Ascending aorta (tissue), 2 donors: Measurements from ENCODE around the gene AS3MT. TPM values are rescaled to one million over a fixed set of nuclear protein-coding genes. Genes with fewer than 3 reads are reported as not detected.

Experiments used
- DNase-seq, 2 donors: peaks; one replicate each; pipeline ENCODE4 v3.0.0-alpha.2; 2019; ENCODE audit warnings: low spot score in 2 of 2
- H3K27ac ChIP-seq, 2 donors: fragments of 200-600 bp; sonication (generic); one replicate each; pipeline ENCODE4 v1.5.1; 2016 to 2017; ENCODE audit warnings: mild to moderate bottlenecking in 1 of 2
- H3K27me3 ChIP-seq: fragments of 200-600 bp; sonication (generic); one replicate; pipeline ENCODE4 v1.5.1; 2017
- H3K36me3 ChIP-seq, 2 donors: fragments of 200-600 bp; sonication (generic); one replicate each; pipeline ENCODE4 v1.5.1; 2016
- H3K4me1 ChIP-seq, 2 donors: fragments of 200-600 bp; sonication (generic); one replicate each; pipeline ENCODE4 v1.5.1; 2016 to 2017; ENCODE audit warnings: mild to moderate bottlenecking in 1 of 2
- H3K4me3 ChIP-seq, 2 donors: fragments of 200-600 bp; sonication (generic); one replicate each; pipeline ENCODE4 v1.5.1; 2016 to 2017; ENCODE audit warnings: mild to moderate bottlenecking in 1 of 2
- H3K9me3 ChIP-seq, 2 donors: fragments of 200-600 bp; sonication (generic); one replicate each; pipeline ENCODE4 v1.5.1; 2016
- intact Hi-C: fragments of 100-400 bp; cut with DNase I; formaldehyde crosslinking; loops from one replicate; pipeline ENCODE4 v1.15.1; 2023
- total RNA-seq: library from RNA; depleted of rRNA; stranded (reverse); fragments of >200 nt; gene quantifications from one replicate; pipeline ENCODE4 v1.1.0, GENCODE V29; 2016
- TF ChIP-seq, protein P1 (sequence below), 3 experiments: fragments of 200-600 bp in 2 of 3; fragments of 450-650 bp in 1 of 3; sonication (generic) in 2 of 3; IDR thresholded peaks; one replicate each; pipeline ENCODE4 v1.5.1; 2016 to 2019; ENCODE audit warnings: antibody characterized with exemption in 3 of 3, mild to moderate bottlenecking in 1 of 3, moderate library complexity in 1 of 3

The AS3MT gene
- total RNA-seq, 1 donor from 2014 or later: 1.4 TPM

DNA sequence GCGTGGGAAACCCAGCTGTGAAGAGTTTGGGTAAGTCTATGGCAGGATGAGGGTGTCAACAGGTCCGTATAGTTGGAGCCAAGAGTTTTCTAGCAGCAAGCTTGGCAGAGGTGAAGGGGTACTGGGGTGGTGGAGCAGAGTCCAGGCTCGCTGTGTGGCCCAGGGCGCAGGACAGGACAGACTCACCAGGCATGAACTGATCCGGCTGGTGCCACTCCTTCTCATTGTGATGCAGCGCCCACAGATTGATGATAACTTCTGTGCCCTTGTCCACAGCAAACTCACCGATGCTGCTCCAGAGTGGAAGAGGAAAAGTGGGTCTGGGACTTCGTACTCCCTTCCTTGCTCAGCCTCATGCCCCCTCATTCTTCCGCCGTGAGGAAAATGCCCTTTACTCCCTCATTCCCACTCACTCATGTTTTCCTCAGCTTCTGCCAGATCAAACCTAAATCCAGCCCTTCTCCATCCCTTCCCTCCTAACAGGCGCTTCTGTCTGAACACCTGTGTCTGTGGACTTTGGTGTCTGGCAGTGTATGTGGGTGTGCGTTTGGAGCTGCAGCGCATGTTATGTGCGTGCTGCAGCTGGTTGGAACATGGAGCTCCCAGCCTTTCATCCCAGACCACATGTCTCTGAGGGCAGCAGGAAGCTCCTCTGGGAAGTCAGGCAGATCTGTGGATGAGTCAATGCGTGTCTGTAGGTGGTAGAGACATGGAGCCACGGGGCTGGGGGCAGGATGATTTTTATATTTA lies 37.8 kb upstream of the AS3MT start:
- DNase-seq: no peak
- Histone ChIP-seq H3K27me3 (no peaks in the 10 kb centered on the region), H3K4me1 (peaks cover 0 to 4% of the 10 kb centered on the region in 2 donors), H3K36me3 (peaks cover 0 to 12% of the 10 kb centered on the region in 2 donors), H3K4me3 (no peak overlapping the region), H3K27ac (no peak overlapping the region), H3K9me3 (no peaks in the 10 kb centered on the region)
- intact Hi-C loops: loop anchor here (10.0 kb wide), 1 partner anchor 503 kb away; no protein-coding TSS in a partner anchor
- TF ChIP-seq, protein P1, sequence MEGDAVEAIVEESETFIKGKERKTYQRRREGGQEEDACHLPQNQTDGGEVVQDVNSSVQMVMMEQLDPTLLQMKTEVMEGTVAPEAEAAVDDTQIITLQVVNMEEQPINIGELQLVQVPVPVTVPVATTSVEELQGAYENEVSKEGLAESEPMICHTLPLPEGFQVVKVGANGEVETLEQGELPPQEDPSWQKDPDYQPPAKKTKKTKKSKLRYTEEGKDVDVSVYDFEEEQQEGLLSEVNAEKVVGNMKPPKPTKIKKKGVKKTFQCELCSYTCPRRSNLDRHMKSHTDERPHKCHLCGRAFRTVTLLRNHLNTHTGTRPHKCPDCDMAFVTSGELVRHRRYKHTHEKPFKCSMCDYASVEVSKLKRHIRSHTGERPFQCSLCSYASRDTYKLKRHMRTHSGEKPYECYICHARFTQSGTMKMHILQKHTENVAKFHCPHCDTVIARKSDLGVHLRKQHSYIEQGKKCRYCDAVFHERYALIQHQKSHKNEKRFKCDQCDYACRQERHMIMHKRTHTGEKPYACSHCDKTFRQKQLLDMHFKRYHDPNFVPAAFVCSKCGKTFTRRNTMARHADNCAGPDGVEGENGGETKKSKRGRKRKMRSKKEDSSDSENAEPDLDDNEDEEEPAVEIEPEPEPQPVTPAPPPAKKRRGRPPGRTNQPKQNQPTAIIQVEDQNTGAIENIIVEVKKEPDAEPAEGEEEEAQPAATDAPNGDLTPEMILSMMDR (IDR thresholded peaks at IDR 0.05): no peak

DNA sequence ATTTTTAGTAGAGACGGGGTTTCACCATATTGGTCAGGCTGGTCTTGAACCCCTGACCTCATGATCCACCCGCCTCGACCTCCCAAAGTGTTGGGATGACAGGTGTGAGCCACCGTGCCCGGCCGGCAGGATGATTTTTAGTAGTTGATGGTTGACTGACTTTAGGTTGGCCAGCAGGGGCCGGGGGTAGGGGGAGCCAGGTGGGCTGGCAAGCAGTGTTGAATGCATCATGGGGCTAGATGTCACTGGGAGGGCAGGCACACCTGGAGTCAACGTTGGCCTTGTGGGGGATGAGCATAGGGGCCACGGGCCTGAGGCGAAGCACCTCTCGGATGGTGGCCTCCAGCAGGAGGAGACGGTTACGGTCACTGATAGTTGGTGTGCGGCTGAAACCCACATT lies 37.0 kb upstream of the AS3MT start:
- no peak for DNase-seq
- TF ChIP-seq, protein P1 (IDR thresholded peaks at IDR 0.05): no peak

DNA sequence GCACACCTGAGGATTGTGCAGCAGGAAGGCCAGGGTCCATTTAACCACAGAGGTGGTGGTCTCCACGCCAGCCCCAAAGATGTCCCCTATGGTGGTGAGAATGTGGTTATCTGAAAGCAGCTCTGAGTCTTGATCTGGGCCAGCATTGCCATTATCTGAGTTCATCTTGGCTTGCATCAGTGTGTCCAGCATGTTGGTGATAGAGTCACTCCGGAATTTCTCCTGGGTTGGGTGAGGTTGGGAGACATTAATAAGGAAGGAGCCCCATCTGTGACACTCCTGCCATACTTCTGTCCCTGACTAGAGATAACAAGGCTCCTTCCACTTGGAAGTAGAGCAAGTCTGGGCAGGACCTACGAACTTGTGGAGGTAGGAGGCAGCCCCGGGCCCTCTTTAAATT lies 36.3 kb upstream of the AS3MT start:
- Histone ChIP-seq H3K27me3 (no peaks in the 10 kb centered on the region), H3K4me1 (peaks cover 0 to 4% of the 10 kb centered on the region in 2 donors), H3K36me3 (peaks cover 0 to 11% of the 10 kb centered on the region in 2 donors), H3K9me3 (no peaks in the 10 kb centered on the region), H3K4me3 (no peak overlapping the region), H3K27ac (no peak overlapping the region)
- DNase-seq: no peak
- TF ChIP-seq, protein P1 (IDR thresholded peaks at IDR 0.05): no peak
- intact Hi-C loops: loop anchor here (10.0 kb wide), 1 partner anchor 502 kb away; no protein-coding TSS in a partner anchor

More for the DNA sequence above, 37.0 kb upstream of the AS3MT start:
- no peaks in the 10 kb centered on the region for H3K27me3 ChIP-seq
- H3K4me3 ChIP-seq: no peak overlapping the region
- H3K27ac ChIP-seq: no peak overlapping the region
- peaks cover 0 to 4% of the 10 kb centered on the region in 2 donors for H3K4me1 ChIP-seq
- intact Hi-C loops: loop anchor here (10.0 kb wide), 1 partner anchor 503 kb away; no protein-coding TSS in a partner anchor
- H3K36me3 ChIP-seq: peaks cover 0 to 12% of the 10 kb centered on the region in 2 donors
- no peaks in the 10 kb centered on the region for H3K9me3 ChIP-seq

DNA sequence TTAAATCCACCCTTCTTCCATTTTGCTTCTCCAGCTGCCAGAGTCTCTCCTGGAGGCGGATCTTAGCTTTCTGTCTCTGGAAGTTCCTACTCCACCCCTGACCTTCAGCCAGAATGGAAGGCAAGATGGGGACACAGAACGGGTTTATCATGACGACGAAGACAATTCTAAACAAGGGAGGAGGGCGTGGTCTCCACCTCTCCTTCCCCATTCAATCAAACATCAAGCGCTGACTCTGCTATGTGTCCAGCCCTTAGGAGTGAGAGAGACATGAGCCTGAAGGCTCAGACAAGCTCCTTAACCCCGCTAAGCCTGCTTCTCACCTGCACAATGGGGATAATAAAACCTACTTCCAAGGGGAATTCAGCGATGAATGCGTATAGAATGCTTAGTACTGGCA lies 35.1 kb upstream of the AS3MT start:
- H3K27me3 ChIP-seq: no peaks in the 10 kb centered on the region
- H3K4me3 ChIP-seq: no peak overlapping the region
- TF ChIP-seq, protein P1 (IDR thresholded peaks at IDR 0.05): no peak
- H3K9me3 ChIP-seq: peaks cover 0 to 5% of the 10 kb centered on the region in 2 donors
- H3K36me3 ChIP-seq: peaks cover 0 to 5% of the 10 kb centered on the region in 2 donors
- DNase-seq: no peak
- H3K27ac ChIP-seq: no peak overlapping the region
- intact Hi-C loops: loop anchor here (10.0 kb wide), 1 partner anchor 501 kb away; no protein-coding TSS in a partner anchor
- H3K4me1 ChIP-seq: peaks cover 0 to 4% of the 10 kb centered on the region in 2 donors

DNA sequence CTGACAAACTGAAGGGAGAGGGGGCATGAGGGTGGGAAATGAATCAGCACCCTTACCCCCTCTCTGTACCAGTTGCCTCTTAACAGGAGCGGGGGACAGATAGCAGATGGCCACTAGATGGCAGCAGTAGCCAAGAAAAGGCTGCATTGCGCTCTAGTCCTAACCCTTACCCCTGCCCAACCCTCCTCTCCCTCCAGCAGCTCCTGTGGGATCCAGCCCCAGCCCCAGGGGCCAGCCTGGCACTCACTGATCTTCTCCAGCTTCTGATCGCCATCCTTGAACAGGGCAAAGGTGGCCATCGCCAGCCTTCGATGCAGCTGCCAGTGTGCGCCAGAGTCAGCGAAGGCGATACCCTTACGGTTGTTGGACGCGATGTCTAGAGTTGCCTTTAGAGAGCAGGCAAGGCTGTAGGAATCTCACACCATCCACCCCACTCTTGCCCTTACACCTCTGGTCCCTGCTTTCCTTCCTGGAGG lies 34.2 kb upstream of the AS3MT start:
- Histone ChIP-seq H3K27ac (no peak overlapping the region), H3K4me3 (no peak overlapping the region), H3K27me3 (no peaks in the 10 kb centered on the region), H3K4me1 (peaks cover 0 to 4% of the 10 kb centered on the region in 2 donors), H3K9me3 (peaks cover 0 to 5% of the 10 kb centered on the region in 2 donors), H3K36me3 (peaks cover 0 to 2% of the 10 kb centered on the region in 2 donors)
- peak; percentile 32 to 87 for DNase-seq
- TF ChIP-seq, protein P1 (IDR thresholded peaks at IDR 0.05): peak; percentile 71 to 85 (median 84)
- intact Hi-C loops: loop anchor here (1.0 to 10.0 kb wide), 4 partner anchors 66 to 500 kb away; no protein-coding TSS in a partner anchor
